ENCODE data around the gene NCF4.

Gene NCF4

GRCh38 chr22:36924151-36924698 lies 63.4 kb downstream of the NCF4 start:
- DNase-seq, result no peak

DNA sequence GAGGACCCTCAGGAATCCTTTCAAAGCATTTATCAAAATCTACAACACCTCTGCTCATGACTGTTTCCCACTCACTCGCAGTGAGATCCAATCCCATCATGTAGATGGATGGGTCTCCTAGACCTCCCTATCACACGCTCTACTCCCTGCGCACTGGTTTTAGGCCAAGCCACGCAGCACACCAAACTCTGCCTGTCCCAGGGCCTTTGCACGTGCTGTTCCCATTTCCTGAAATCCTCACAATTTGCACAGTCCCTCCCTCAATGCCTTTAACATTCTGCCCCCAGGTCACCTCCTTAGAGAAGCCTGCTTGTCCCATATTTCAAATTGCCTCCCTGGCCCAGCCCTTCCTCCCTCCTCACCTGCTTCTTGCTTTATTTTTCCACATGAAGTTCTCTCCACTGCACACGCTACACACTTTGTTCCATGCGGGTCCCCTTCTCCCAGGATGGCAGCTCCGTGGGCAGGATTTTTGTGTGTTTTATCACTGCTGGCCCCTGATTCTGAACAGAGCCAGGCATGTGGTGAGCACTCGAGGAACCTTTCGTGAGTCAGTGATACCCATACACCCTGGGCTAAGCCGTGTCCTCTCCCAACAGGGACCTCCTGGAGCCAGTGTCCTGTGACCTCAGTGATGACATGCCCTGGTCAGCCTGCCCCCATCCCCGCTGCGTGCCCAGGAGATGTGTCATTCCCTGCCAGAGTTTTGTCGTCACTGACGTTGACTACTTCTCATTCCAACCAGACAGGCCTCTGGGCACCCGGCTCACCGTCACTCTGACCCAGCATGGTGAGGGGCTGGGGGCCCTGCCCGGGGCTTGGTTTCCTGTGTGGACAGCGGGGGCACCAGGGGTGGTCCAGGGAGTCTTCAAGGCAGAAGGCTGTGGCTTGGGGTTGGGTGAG lies 64.8 kb downstream of the NCF4 start:
- peak; percentile 55 for DNase-seq

- DNase-seq, result no peak
These were observed 65.5 kb downstream of the NCF4 start for GRCh38 chr22:36926309-36926708.

DNA sequence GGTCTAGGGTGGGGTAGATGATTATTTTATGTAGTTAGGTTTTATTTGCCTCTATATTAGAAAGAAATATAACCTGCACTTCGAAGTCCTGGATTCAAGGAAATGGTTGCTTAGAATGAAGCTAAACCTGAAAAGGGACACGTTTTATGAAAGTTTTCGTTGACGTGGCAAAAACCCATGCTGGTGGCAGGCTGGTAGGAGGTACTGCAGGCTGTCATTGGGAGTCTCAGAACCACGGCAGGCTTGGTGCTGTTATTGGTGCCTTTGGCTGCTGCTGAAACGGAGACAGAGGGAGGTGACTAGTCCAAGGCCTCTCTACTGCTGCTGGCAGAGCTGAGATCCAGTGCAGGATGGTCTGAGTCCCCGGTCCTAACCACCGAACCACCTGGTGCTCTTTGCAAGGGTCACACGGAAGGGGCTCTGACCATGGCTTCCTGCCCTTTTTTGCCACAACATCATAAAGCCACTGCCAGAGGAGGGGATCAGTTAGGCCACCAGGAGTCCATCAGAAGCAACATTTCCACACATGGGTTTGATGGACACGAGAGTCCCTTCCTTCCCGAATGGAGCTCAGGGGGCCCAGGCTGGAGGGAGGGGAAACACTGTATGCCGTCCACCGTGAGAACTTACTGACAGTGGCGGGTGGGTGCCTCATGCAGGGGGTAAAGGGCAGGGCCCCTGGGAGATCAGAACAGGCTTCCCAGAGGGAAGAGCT lies 66.1 kb downstream of the NCF4 start:
- no peak for DNase-seq

Data from islet precursor cell (in vitro differentiated cells).